Mesenchymal stem cell (in vitro differentiated cells and primary cell): ENCODE data around the gene BICDL2.
"Not testable (repeated sequence)": the region's sequence is repeated elsewhere in the genome, so short reads cannot be mapped to it uniquely, and the experiment has no call there.

Source experiments
- DNase-seq: peaks from one replicate; pipeline ENCODE4 v3.0.0-alpha.2; 2013
- H2AFZ ChIP-seq: one replicate; pipeline ENCODE4 v1.6.1; 2013; ENCODE audit warnings: low read depth, mild to moderate bottlenecking, control low read depth, inconsistent platforms, low read length, moderate library complexity
- H2AK5ac ChIP-seq: 2 replicates; pipeline ENCODE4 v1.6.1; 2013; ENCODE audit warnings: low read length, moderate library complexity, mild to moderate bottlenecking, inconsistent platforms; ENCODE audit not compliant: severe bottlenecking
- H2BK120ac ChIP-seq: one replicate; pipeline ENCODE4 v1.6.1; 2013; ENCODE audit warnings: low read depth, mild to moderate bottlenecking, inconsistent platforms, low read length, moderate library complexity
- H2BK12ac ChIP-seq, 2 experiments: one replicate each; pipeline ENCODE4 v1.6.1; 2013; ENCODE audit warnings: inconsistent platforms in 2 of 2, low read length in 2 of 2, mild to moderate bottlenecking in 2 of 2, moderate library complexity in 2 of 2, control low read depth in 1 of 2
- H2BK15ac ChIP-seq: one replicate; pipeline ENCODE4 v1.6.1; 2013; ENCODE audit warnings: mild to moderate bottlenecking, low read depth, inconsistent platforms; ENCODE audit not compliant: poor library complexity, severe bottlenecking
- H2BK5ac ChIP-seq: 2 replicates; pipeline ENCODE4 v1.6.1; 2013; ENCODE audit warnings: low read depth, mild to moderate bottlenecking, low read length, control low read depth, inconsistent platforms; ENCODE audit not compliant: poor library complexity, severe bottlenecking
- H3K14ac ChIP-seq, 2 experiments: one replicate each; pipeline ENCODE4 v1.6.1; 2013; ENCODE audit warnings: inconsistent platforms in 2 of 2, low read length in 2 of 2, control low read depth in 1 of 2, mild to moderate bottlenecking in 1 of 2, moderate library complexity in 1 of 2
- H3K18ac ChIP-seq, 2 experiments: one replicate each; pipeline ENCODE4 v1.6.1; 2013; ENCODE audit warnings: inconsistent platforms in 2 of 2, low read length in 2 of 2, control low read depth in 1 of 2, low read depth in 1 of 2, mild to moderate bottlenecking in 1 of 2
- H3K23ac ChIP-seq, 2 experiments: one replicate each; pipeline ENCODE4 v1.6.1; 2013; ENCODE audit warnings: inconsistent platforms in 2 of 2, low read length in 2 of 2, mild to moderate bottlenecking in 2 of 2, moderate library complexity in 2 of 2, control low read depth in 1 of 2
- H3K27ac ChIP-seq: 2 replicates; pipeline ENCODE4 v1.5.1; 2013; ENCODE audit warnings: mild to moderate bottlenecking, moderate library complexity, low read length, control low read depth, inconsistent platforms; ENCODE audit not compliant: poor library complexity, severe bottlenecking
- H3K27me3 ChIP-seq, 2 experiments: 2 replicates each; pipeline versions ENCODE4 v1.6.1 to v1.7.0; 2013; ENCODE audit warnings: low read length in 2 of 2, mild to moderate bottlenecking in 2 of 2, moderate library complexity in 2 of 2, control low read depth in 1 of 2, inconsistent platforms in 1 of 2; ENCODE audit not compliant: control insufficient read depth in 1 of 2, insufficient read depth in 1 of 2
- H3K36me3 ChIP-seq, 2 experiments: 2 replicates each; pipeline versions ENCODE4 v1.6.1 to v1.7.0; 2013; ENCODE audit warnings: low read length in 2 of 2, control low read depth in 1 of 2, inconsistent platforms in 1 of 2, low read depth in 1 of 2, mild to moderate bottlenecking in 1 of 2; ENCODE audit not compliant: insufficient read depth in 2 of 2, control insufficient read depth in 1 of 2
- H3K4ac ChIP-seq, 2 experiments: one replicate each; pipeline ENCODE4 v1.6.1; 2013; ENCODE audit warnings: inconsistent platforms in 2 of 2, low read length in 2 of 2, mild to moderate bottlenecking in 2 of 2, moderate library complexity in 2 of 2, control low read depth in 1 of 2, low read depth in 1 of 2
- H3K4me1 ChIP-seq: 2 replicates; pipeline ENCODE4 v1.6.1; 2013; ENCODE audit warnings: low read depth, low read length, control low read depth; ENCODE audit not compliant: control insufficient read depth, insufficient read depth
- H3K4me2 ChIP-seq: 2 replicates; pipeline ENCODE4 v1.6.1; 2013; ENCODE audit warnings: low read length, mild to moderate bottlenecking, inconsistent platforms; ENCODE audit not compliant: poor library complexity, severe bottlenecking
- H3K4me3 ChIP-seq, 2 experiments: 2 replicates each; pipeline versions ENCODE4 v1.5.1 to v1.7.0; 2013; ENCODE audit warnings: low read length in 2 of 2, mild to moderate bottlenecking in 2 of 2, control low read depth in 1 of 2, low read depth in 1 of 2; ENCODE audit not compliant: insufficient read depth in 1 of 2
- H3K79me1 ChIP-seq: replicated peaks from 2 replicates; pipeline ENCODE4 v1.6.1; 2013; ENCODE audit warnings: mild to moderate bottlenecking, control low read depth, low read length, inconsistent platforms; ENCODE audit not compliant: poor library complexity, severe bottlenecking
- H3K9ac ChIP-seq: 2 replicates; pipeline ENCODE4 v1.7.0; 2013; ENCODE audit warnings: mild to moderate bottlenecking, low read length, moderate library complexity
- H3K9me3 ChIP-seq: 2 replicates; pipeline ENCODE4 v1.7.0; 2013; ENCODE audit warnings: mild to moderate bottlenecking, low read length; ENCODE audit not compliant: control insufficient read depth
- H4K8ac ChIP-seq: one replicate; pipeline ENCODE4 v1.6.1; 2013; ENCODE audit warnings: inconsistent platforms, mild to moderate bottlenecking, low read length, moderate library complexity
- H4K91ac ChIP-seq: one replicate; pipeline ENCODE4 v1.6.1; 2013; ENCODE audit warnings: mild to moderate bottlenecking, low read length, inconsistent platforms
- WGBS: methylation state at CpG from one replicate; pipeline ENCODE4 v1.1.7; 2013; ENCODE audit warnings: mixed read lengths; 5-methylcytosine and 5-hydroxymethylcytosine counted together

The BICDL2 gene

DNA sequence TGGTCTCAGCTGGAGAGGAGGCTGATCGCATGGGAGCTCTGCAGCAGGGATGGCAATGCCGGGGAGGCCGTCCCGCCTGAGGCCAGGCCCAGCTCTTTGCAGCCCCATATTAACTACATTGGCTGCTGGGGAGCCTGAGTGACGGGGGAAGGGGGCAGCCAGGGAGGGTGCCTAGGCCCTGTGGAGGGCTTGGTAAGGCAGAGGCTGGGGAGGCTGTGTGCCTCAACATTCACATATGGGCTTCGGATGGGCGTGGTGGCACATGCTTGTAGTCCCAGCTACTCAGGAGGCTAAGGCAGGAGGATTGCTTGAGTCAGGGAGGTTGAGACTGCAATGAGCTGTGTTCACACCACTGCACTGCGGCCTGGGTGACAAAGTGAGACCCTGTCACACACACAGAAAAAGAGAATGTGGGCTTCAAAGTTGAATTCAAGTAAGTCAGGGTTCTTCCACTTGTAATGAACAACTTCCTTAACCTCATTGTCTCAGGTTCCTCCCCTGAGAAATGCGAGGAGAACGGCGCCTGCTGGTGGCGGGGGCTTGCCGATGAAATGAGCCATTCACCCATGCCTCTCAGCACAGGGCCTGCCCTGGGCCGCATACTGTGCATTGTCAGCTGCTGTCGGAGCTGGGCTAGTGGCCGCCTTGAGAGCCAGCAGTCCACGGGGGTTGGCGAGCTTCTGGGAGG is 36.0 kb upstream of the BICDL2 start:
- H3K79me1 ChIP-seq, H3K4me1 ChIP-seq, H3K9me3 ChIP-seq, H2BK5ac ChIP-seq, H3K4ac ChIP-seq, H4K91ac ChIP-seq, H2BK12ac ChIP-seq, H2BK120ac ChIP-seq, H3K18ac ChIP-seq, H3K27ac ChIP-seq, H2BK15ac ChIP-seq, H3K9ac ChIP-seq, H3K4me3 ChIP-seq, H4K8ac ChIP-seq, H3K14ac ChIP-seq, H3K23ac ChIP-seq, H2AFZ ChIP-seq, H2AK5ac ChIP-seq, DNase-seq, H3K4me2 ChIP-seq: not testable (repeated sequence)
- H3K36me3 ChIP-seq = peaks cover 0 to 20% of the 10 kb centered on the region in 2 experiments
- WGBS = no CpG with 5 or more reads among the region's 18 CpGs
- H3K27me3 ChIP-seq = peaks cover 31 to 41% of the 10 kb centered on the region in 2 experiments

DNA sequence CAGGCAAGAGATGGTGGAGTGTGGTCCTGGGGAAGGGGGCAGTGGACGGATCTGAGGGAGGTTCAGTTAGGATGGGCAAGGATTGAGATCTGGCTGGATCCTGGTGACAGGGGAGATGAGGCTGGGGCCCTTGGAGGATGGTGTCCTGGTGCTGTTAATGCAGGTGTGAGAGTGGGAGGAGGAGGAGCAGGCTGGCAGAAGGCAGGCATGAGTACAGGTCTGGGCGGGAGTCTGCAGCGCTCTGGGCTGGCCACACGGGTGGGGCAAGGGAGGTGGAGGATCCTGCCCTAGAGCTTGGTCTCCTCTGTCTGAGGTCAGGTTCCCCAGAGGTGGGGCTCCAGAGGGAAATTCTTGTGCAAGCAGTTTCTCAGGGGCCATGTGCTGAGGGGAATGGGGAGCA is 35.4 kb upstream of the BICDL2 start:
- H2BK12ac ChIP-seq, H2BK120ac ChIP-seq, H3K14ac ChIP-seq, DNase-seq, H2AK5ac ChIP-seq, H3K79me1 ChIP-seq, H3K18ac ChIP-seq, H3K4me3 ChIP-seq, H2BK5ac ChIP-seq, H3K4me2 ChIP-seq, H4K8ac ChIP-seq, H4K91ac ChIP-seq, H3K4ac ChIP-seq, H2BK15ac ChIP-seq, H3K9ac ChIP-seq, H3K23ac ChIP-seq, H3K27ac ChIP-seq, H3K9me3 ChIP-seq, H2AFZ ChIP-seq, H3K4me1 ChIP-seq: not testable (repeated sequence)
- Histone ChIP-seq H3K36me3 (peaks cover 0 to 25% of the 10 kb centered on the region in 2 experiments), H3K27me3 (peaks cover 28 to 36% of the 10 kb centered on the region in 2 experiments)
- 83% methylated on average over 3 of the region's 4 CpGs for WGBS

DNA sequence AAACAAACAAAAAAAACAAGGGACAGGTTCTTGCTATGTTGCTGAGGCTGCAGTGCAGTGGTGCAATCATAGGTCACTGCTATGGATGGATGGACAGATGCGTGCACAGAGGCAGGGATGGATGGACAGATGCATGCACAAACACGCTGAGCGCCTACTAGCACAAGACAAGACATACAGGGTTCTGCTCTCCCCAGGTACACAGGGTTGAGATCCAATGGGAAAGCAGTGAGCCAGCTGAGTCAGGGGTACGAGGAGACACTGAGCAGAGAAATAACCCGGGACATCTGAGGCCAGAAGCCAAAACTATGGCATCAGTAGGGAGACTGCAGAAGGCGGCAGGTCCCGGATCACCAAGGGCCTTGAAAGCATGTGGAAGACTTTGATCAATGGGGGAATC is 34.9 kb upstream of the BICDL2 start:
- no peak overlapping the region for H2BK5ac ChIP-seq
- no peak overlapping the region for H3K4me2 ChIP-seq
- H2BK120ac ChIP-seq = no peak overlapping the region
- H3K4me1 ChIP-seq = peaks cover 5% of the 10 kb centered on the region
- H2AFZ ChIP-seq = no peak overlapping the region
- no peak overlapping the region for H3K23ac ChIP-seq
- no peaks in the 10 kb centered on the region for H3K9me3 ChIP-seq
- H3K27ac ChIP-seq = no peak overlapping the region
- H3K4ac ChIP-seq = no peak overlapping the region
- H2BK15ac ChIP-seq = no peak overlapping the region
- H4K8ac ChIP-seq = no peak overlapping the region
- no peak overlapping the region for H2BK12ac ChIP-seq
- H3K14ac ChIP-seq = no peak overlapping the region
- H2AK5ac ChIP-seq = no peak overlapping the region
- no peak overlapping the region for H3K9ac ChIP-seq
- no peak for DNase-seq
- H3K27me3 ChIP-seq = peaks cover 23 to 31% of the 10 kb centered on the region in 2 experiments
- H3K4me3 ChIP-seq = no peak overlapping the region
- no peak overlapping the region for H3K18ac ChIP-seq
- 86% methylated on average over 7 of the region's 7 CpGs for WGBS
- H4K91ac ChIP-seq = no peak overlapping the region
- peaks cover 0 to 26% of the 10 kb centered on the region in 2 experiments for H3K36me3 ChIP-seq
- H3K79me1 ChIP-seq = peaks cover under 1% of the 10 kb centered on the region

DNA sequence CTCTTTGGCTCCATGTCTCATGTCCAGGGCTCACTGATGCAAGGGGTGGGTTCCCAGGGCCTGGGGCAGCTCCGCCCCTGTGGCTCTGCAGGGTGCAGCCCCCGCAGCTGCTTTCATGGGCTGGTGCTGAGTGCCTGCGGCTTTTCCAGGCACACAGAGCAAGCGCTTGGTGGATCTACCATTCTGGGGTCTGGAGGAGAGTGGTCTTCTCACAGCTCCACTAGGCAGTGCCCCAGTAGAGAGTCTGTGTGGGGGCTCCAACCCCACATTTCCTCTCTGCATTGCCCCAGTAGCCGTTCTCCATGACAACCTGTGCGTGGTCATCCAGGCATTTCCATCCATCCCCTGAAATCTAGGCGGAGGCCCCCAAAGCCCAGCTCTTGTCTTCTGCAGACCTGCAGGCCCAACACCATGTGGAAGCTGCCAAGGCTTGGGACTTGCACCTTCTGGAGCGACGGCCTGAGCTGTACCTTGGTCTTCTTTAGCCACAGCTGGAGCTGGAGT is 33.9 kb upstream of the BICDL2 start:
- Histone ChIP-seq H3K4me1 (peaks cover 14% of the 10 kb centered on the region), H2BK12ac (no peak overlapping the region), H3K79me1 (peaks cover 4% of the 10 kb centered on the region), H3K27me3 (peaks cover 15 to 31% of the 10 kb centered on the region in 2 experiments), H3K9ac (no peak overlapping the region), H2AK5ac (no peak overlapping the region), H3K36me3 (peaks cover 0 to 26% of the 10 kb centered on the region in 2 experiments), H2AFZ (no peak overlapping the region), H3K4me2 (no peak overlapping the region), H3K4ac (no peak overlapping the region), H3K9me3 (no peaks in the 10 kb centered on the region), H3K14ac (no peak overlapping the region), H2BK15ac (no peak overlapping the region), H4K8ac (no peak overlapping the region), H3K4me3 (no peak overlapping the region), H4K91ac (no peak overlapping the region), H3K18ac (no peak overlapping the region), H2BK5ac (no peak overlapping the region), H2BK120ac (no peak overlapping the region), H3K23ac (no peak overlapping the region), H3K27ac (no peak overlapping the region)
- 86% methylated on average over 9 of the region's 9 CpGs for WGBS
- no peak for DNase-seq
